Activated B cell treated with CpG ODN at 0.5 μM for 24 hours (primary cell): ENCODE measurements around the gene MCOLN1. TPM values are rescaled to one million over a fixed set of nuclear protein-coding genes. Genes with fewer than 3 reads are reported as not detected.

Experiments used
- ATAC-seq: fragments of 200-7000 bp; cut with Tn5 transposase; one replicate; pipeline ENCODE4 v1.10.0; 2021; ENCODE audit warnings: low read depth, mild to moderate bottlenecking, moderate library complexity
- CTCF ChIA-PET: fragments of 350-600 bp; sonication (Branson Sonifier 250); formaldehyde crosslinking; loops from one replicate; lab custom pipeline; 2021; ENCODE audit warnings: antibody characterized with exemption; lab: Charles Lee
- POLR2A ChIA-PET: fragments of 350-600 bp; sonication (Branson Sonifier 250); formaldehyde crosslinking; loops from one replicate; lab custom pipeline; 2021; ENCODE audit warnings: antibody characterized with exemption; lab: Charles Lee
- DNase-seq: peaks from one replicate; pipeline ENCODE4 v3.0.0; 2022
- H3K27ac Mint-ChIP-seq: one replicate; pipeline ENCODE4 v1.8.0; 2020; ENCODE audit warnings: mixed read lengths
- H3K27me3 Mint-ChIP-seq: one replicate; pipeline ENCODE4 v1.8.0; 2021; ENCODE audit warnings: mixed read lengths
- H3K36me3 Mint-ChIP-seq: one replicate; pipeline ENCODE4 v1.8.0; 2021; ENCODE audit warnings: low read depth, mixed read lengths
- H3K4me1 Mint-ChIP-seq: one replicate; pipeline ENCODE4 v1.8.0; 2021; ENCODE audit warnings: mixed read lengths
- H3K4me3 Mint-ChIP-seq: one replicate; pipeline ENCODE4 v1.8.0; 2020; ENCODE audit warnings: mild to moderate bottlenecking, mixed read lengths
- H3K9me3 Mint-ChIP-seq: one replicate; pipeline ENCODE4 v1.8.0; 2020; ENCODE audit warnings: mixed read lengths
- intact Hi-C: fragments of 100-400 bp; cut with micrococcal nuclease; formaldehyde crosslinking; loops from one replicate; pipeline ENCODE4 v1.15.1; 2024
- total RNA-seq: library from RNA; stranded (reverse); gene quantifications from 2 replicates; pipeline ENCODE4 v1.2.3, GENCODE V29; 2022
- TF ChIP-seq, protein P1 (sequence below): fragments of 200-600 bp; IDR thresholded peaks from one replicate; pipeline ENCODE4 v1.8.0; 2022; ENCODE audit warnings: antibody characterized with exemption, mild to moderate bottlenecking

The MCOLN1 gene
- total RNA-seq, 1 donor from 2014 or later: 13.7 TPM

DNA sequence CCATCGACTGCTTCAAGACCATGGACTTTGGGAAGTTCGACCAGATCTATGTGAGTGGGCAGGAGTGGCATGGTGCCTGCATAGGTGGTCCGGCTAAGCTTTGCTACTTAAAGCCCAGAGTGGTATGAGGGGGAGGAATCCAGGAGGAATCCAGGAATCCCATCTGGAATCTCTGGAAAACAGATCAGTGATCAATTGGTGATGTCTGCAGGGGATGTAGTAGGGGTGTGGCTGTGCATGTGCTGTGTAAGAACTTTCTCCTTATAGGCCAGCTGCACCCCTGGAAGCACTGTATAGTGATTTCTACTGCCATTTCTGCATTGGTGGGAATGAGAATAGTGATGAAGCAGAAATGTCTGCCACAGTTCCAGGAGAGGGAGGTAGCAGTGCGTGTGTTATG, 36.7 kb downstream of the MCOLN1 start:
- POLR2A ChIA-PET: no interaction called here

DNA sequence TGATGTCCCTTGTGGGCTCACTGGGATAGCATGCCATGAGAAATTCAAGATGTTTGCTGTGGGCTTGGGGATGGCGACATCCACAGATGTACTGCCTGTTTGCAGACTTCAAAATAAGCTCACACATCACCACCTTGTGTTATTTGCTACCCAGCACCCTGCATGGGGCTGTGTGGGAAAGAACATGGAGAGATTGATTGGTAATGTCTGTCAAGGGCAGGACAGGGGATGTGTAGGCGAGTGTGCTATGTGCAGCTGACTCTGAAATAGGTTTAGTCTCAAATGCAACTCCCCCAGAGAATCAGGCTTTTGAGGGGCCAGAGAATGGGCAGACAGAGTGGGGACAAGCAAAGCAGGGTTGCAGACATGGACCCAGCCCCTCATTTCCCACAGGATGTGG, 37.8 kb downstream of the MCOLN1 start:
- TF ChIP-seq, protein P1, sequence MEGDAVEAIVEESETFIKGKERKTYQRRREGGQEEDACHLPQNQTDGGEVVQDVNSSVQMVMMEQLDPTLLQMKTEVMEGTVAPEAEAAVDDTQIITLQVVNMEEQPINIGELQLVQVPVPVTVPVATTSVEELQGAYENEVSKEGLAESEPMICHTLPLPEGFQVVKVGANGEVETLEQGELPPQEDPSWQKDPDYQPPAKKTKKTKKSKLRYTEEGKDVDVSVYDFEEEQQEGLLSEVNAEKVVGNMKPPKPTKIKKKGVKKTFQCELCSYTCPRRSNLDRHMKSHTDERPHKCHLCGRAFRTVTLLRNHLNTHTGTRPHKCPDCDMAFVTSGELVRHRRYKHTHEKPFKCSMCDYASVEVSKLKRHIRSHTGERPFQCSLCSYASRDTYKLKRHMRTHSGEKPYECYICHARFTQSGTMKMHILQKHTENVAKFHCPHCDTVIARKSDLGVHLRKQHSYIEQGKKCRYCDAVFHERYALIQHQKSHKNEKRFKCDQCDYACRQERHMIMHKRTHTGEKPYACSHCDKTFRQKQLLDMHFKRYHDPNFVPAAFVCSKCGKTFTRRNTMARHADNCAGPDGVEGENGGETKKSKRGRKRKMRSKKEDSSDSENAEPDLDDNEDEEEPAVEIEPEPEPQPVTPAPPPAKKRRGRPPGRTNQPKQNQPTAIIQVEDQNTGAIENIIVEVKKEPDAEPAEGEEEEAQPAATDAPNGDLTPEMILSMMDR: no peak
- ATAC-seq (no peak), DNase-seq (no peak)
- Mint-ChIP-seq H3K4me1 (no peaks in the 10 kb centered on the region), H3K4me3 (no peak overlapping the region), H3K27me3 (no peaks in the 10 kb centered on the region), H3K9me3 (no peaks in the 10 kb centered on the region), H3K36me3 (peaks cover 51% of the 10 kb centered on the region), H3K27ac (no peak overlapping the region)
- intact Hi-C loops: no loop called here
- ChIA-PET CTCF (interaction anchor here (1.8 kb wide), 1 partner anchor 9 kb away, joined by 7 read pairs; no protein-coding TSS in a partner anchor), POLR2A (interaction anchor here (0.5 kb wide), 2 partner anchors 206 to 222 kb away, joined by 3 to 6 read pairs; no protein-coding TSS in a partner anchor)

More for the DNA sequence above, 36.7 kb downstream of the MCOLN1 start:
- H3K36me3 Mint-ChIP-seq: peaks cover 55% of the 10 kb centered on the region
- no peak overlapping the region for H3K4me3 Mint-ChIP-seq
- H3K9me3 Mint-ChIP-seq: no peaks in the 10 kb centered on the region
- H3K27me3 Mint-ChIP-seq: no peaks in the 10 kb centered on the region
- no peak overlapping the region for H3K27ac Mint-ChIP-seq
- TF ChIP-seq, protein P1: no peak
- no peaks in the 10 kb centered on the region for H3K4me1 Mint-ChIP-seq
- CTCF ChIA-PET: interaction anchor here (1.8 kb wide), 1 partner anchor 10 kb away, joined by 7 read pairs; no protein-coding TSS in a partner anchor
- intact Hi-C loops: no loop called here
- no peak for DNase-seq
- no peak for ATAC-seq

DNA sequence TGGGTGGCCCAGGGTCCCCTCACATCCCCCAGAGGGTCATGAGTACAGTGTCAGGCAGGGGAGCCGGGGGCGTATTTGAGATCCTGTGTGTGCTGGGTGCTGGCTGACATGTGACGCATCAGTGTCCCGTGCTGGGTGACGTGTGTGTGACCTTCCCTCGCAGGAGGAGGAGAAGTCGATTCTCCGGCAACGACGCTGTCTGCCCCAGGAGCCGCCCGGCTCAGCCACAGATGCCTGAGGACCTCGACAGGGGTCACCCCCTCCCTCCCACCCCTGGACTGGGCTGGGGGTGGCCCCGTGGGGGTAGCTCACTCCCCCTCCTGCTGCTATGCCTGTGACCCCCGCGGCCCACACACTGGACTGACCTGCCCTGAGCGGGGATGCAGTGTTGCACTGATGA, 38.9 kb downstream of the MCOLN1 start:
- Mint-ChIP-seq H3K4me1 (no peaks in the 10 kb centered on the region), H3K27me3 (no peaks in the 10 kb centered on the region), H3K4me3 (no peak overlapping the region), H3K9me3 (no peaks in the 10 kb centered on the region), H3K36me3 (peaks cover 44% of the 10 kb centered on the region), H3K27ac (no peak overlapping the region)
- intact Hi-C loops: no loop called here
- ChIA-PET CTCF (no interaction called here), POLR2A (no interaction called here)
- no peak for DNase-seq
- no peak for ATAC-seq
- TF ChIP-seq, protein P1: no peak

DNA sequence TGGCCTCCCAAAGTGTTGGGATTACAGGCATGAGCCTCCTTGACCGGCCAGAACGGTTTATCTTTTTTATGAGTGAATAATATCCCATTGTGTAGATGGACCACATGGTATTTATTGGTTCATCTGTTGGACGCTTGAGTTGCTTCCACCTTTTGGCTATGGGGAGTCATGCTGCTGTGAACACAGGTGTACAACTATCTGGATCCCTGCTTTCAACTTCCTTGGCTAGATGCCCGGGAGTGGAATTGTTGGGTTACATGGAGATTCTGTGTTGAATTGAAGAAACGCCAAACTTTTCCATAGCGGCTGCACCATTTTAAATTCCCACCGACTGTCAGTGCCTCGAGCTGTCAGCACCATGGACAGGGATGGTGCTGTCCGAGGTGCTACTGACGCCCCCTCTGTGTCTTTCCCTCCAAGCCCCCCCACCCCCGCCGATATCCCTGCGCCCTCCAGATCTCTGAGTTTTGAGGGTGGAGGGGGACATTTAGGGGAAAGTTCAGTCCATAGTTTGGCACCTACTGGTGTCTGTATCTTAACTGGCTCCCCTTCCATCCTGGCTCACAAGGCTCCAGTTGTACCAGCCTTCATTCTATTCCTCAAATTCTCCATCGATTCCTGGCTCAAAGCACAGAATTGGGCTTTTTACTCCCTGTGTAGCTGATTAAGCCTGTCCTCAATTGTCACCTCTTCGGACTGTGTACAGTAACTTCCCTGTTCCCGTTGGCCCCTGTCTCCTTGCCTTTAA, 40.4 kb downstream of the MCOLN1 start:
- Mint-ChIP-seq H3K9me3 (no peaks in the 10 kb centered on the region), H3K27ac (no peak overlapping the region), H3K4me3 (no peak overlapping the region), H3K27me3 (no peaks in the 10 kb centered on the region), H3K4me1 (no peaks in the 10 kb centered on the region), H3K36me3 (peaks cover 29% of the 10 kb centered on the region)
- DNase-seq: no peak
- intact Hi-C loops: no loop called here
- CTCF ChIA-PET: no interaction called here
- POLR2A ChIA-PET: interaction anchor here (1.1 kb wide), 1 partner anchor 490 kb away, joined by 3 read pairs; no protein-coding TSS in a partner anchor
- no peak for ATAC-seq
- TF ChIP-seq, protein P1: no peak

DNA sequence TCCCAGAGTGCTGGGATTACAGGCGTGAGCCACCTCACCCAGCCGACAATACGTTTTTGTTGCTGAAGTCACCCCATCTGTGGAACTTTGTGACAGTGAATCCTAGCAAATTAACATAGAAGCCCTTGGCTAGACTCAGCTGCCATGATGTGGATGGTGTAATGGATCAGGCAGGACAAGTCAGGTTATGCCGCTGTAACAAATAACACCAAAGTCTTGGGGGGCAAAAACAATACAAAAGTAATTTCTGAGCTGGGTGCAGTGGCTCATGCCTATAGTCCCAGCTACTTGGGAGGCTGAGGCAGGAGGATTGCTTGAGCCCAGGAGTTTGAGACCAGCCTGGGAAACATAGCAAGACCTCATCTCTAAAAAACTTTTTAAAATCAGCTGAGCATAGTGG, 42.4 kb downstream of the MCOLN1 start:
- Mint-ChIP-seq H3K9me3 (no peaks in the 10 kb centered on the region), H3K27me3 (no peaks in the 10 kb centered on the region), H3K36me3 (peaks cover 12% of the 10 kb centered on the region), H3K4me1 (peaks cover 2% of the 10 kb centered on the region), H3K4me3 (no peak overlapping the region), H3K27ac (no peak overlapping the region)
- ATAC-seq: no peak
- TF ChIP-seq, protein P1: no peak
- POLR2A ChIA-PET: no interaction called here
- DNase-seq: no peak
- intact Hi-C loops: loop anchor here (5.0 kb wide), 1 partner anchor 377 kb away; the partner anchor contains the start of gene TIMM44
- CTCF ChIA-PET: interaction anchor here (1.4 kb wide), 1 partner anchor 436 kb away, joined by 3 read pairs; no protein-coding TSS in a partner anchor
